HG03469 (cell line): Measurements from ENCODE around the gene KLHL40.

Source experiments
- ATAC-seq: cut with Tn5 transposase; IDR thresholded peaks from one replicate; pipeline ENCODE4 v1.9.1; 2021; ENCODE audit warnings: mild to moderate bottlenecking, moderate library complexity, moderate number of reproducible peaks; ENCODE audit not compliant: unreplicated experiment

KLHL40 gene

GRCh38 chr3:42702066-42702951 lies 17.0 kb downstream of the KLHL40 start, which contains the start of gene HHATL:
Gene HHATL (minus strand): TSS chr3:42702798. CDS start chr3:42700826, 1,972 bp downstream.
- ATAC-seq: no peak

GRCh38 chr3:42702982-42703694 lies 17.8 kb downstream of the KLHL40 start:
- ATAC-seq: no peak

- ATAC-seq: no peak
Observed at GRCh38 chr3:42703695-42704025, 18.3 kb downstream of the KLHL40 start.

- ATAC-seq: no peak
Observed at GRCh38 chr3:42704136-42704841, 19.0 kb downstream of the KLHL40 start.

GRCh38 chr3:42705058-42705767 lies 19.9 kb downstream of the KLHL40 start:
- no peak for ATAC-seq

- ATAC-seq: no peak
Observed at GRCh38 chr3:42705962-42706585, 20.7 kb downstream of the KLHL40 start.

GRCh38 chr3:42706721-42707619 lies 21.6 kb downstream of the KLHL40 start:
- ATAC-seq: no peak

GRCh38 chr3:42707620-42708355 lies 22.5 kb downstream of the KLHL40 start:
- no peak for ATAC-seq

GRCh38 chr3:42708611-42709151 lies 23.3 kb downstream of the KLHL40 start:
- no peak for ATAC-seq

GRCh38 chr3:42709621-42710020 lies 24.3 kb downstream of the KLHL40 start:
- no peak for ATAC-seq

GRCh38 chr3:42710323-42711021 lies 25.1 kb downstream of the KLHL40 start:
- ATAC-seq: no peak

- ATAC-seq: no peak
Observed at GRCh38 chr3:42711491-42712343, 26.4 kb downstream of the KLHL40 start.

GRCh38 chr3:42712344-42712648 lies 27.0 kb downstream of the KLHL40 start:
- ATAC-seq: no peak

- no peak for ATAC-seq
Observed at GRCh38 chr3:42712688-42713372, 27.5 kb downstream of the KLHL40 start.

GRCh38 chr3:42713747-42714146 lies 28.4 kb downstream of the KLHL40 start:
- ATAC-seq: no peak

- ATAC-seq: no peak
Observed at GRCh38 chr3:42714171-42714852, 29.0 kb downstream of the KLHL40 start.
